Adrenal gland (tissue), 12 donors: ENCODE data around the gene PSME1. TPM values are rescaled to one million over a fixed set of nuclear protein-coding genes. Genes with fewer than 3 reads are reported as not detected.
"Not testable (repeated sequence)": the region's sequence is repeated elsewhere in the genome, so short reads cannot be mapped to it uniquely, and the experiment has no call there.

ENCODE experiments used
- DNase-seq, 7 donors: peaks; one replicate each; pipeline ENCODE4 v3.0.0-alpha.2; 2019 to 2020
- H3K27ac ChIP-seq, 5 donors: fragments of 200-600 bp; sonication (generic) in 4 of 5; 1 replicate in 3 of 5; 2 replicates in 2 of 5; pipeline versions ENCODE4 v1.5.1 to v1.8.0; 2016 to 2020; ENCODE audit warnings: mild to moderate bottlenecking in 1 of 5
- H3K27me3 ChIP-seq: fragments of 200-600 bp; 2 replicates; pipeline ENCODE4 v1.8.0; 2021
- H3K36me3 ChIP-seq, 2 donors: fragments of 200-600 bp; replicated peaks in 1 of 2; 1 replicate in 1 of 2; 2 replicates in 1 of 2; pipeline versions ENCODE4 v1.5.1 to v1.8.0; 2018 to 2022
- H3K4me1 ChIP-seq, 2 donors: fragments of 200-600 bp; replicated peaks in 1 of 2; 1 replicate in 1 of 2; 2 replicates in 1 of 2; pipeline versions ENCODE4 v1.5.1 to v1.8.0; 2018 to 2021
- H3K4me3 ChIP-seq, 4 donors: fragments of 200-600 bp; sonication (generic) in 3 of 4; one replicate each; pipeline ENCODE4 v1.5.1; 2016 to 2018
- H3K9me3 ChIP-seq, 3 donors: fragments of 200-600 bp; sonication (generic) in 1 of 3; replicated peaks in 1 of 3; 1 replicate in 2 of 3; 2 replicates in 1 of 3; pipeline versions ENCODE4 v1.5.1 to v1.8.0; 2016 to 2021
- CTCF ChIP-seq, 6 experiments: fragments of 450-650 bp in 4 of 6; fragments of 200-600 bp in 2 of 6; sonication (generic) in 1 of 6; IDR thresholded peaks; 1 replicate in 5 of 6; 2 replicates in 1 of 6; pipeline versions ENCODE4 v1.5.1 to v1.8.0; 2016 to 2021; ENCODE audit warnings: antibody characterized with exemption in 6 of 6, mild to moderate bottlenecking in 2 of 6, moderate library complexity in 1 of 6
- POLR2A ChIP-seq, 2 donors: fragments of 450-650 bp; IDR thresholded peaks; one replicate each; pipeline ENCODE4 v1.6.1; 2017; ENCODE audit warnings: antibody characterized with exemption in 2 of 2, mild to moderate bottlenecking in 2 of 2, moderate library complexity in 1 of 2
- WGBS, 4 donors: extraction: QIAGEN DNeasy Blood & Tissue Kit in 2 of 4; methylation state at CpG; one replicate each; pipeline versions ENCODE4 v1.1.5 to v1.1.7; 2013 to 2017; 5-methylcytosine and 5-hydroxymethylcytosine counted together
- intact Hi-C, 2 donors: fragments of 100-400 bp; cut with DNase I; formaldehyde crosslinking; loops; one replicate each; pipeline versions ENCODE4 v1.14.1 to v1.15.0; 2022 to 2023
- polyA plus RNA-seq, 3 donors: library from polyadenylated mRNA; stranded (reverse); fragments of 200-250 nt in 2 of 3; fragments of 350-450 nt in 1 of 3; fragmentation: Illumina TruSeq in 1 of 3; extraction: RNeasy Lipid Tissue Mini Kit (QIAGEN cat#74804) in 1 of 3; gene quantifications; one replicate each; pipeline ENCODE4 v1.2.3, GENCODE V29; 2013 to 2014
- total RNA-seq, 9 donors: library from RNA; depleted of rRNA in 4 of 9; stranded (reverse); fragments of >200 nt in 4 of 9; fragments of 120-200 nt in 1 of 9; fragmentation: NEBNext Ultra II Directional in 1 of 9; extraction: Animal tissue kit (Norgen Biotek cat#: 25700) in 1 of 9; gene quantifications; one replicate each; pipeline versions ENCODE4 v1.1.0 to v1.2.4, GENCODE V29; 2013 to 2023
- donor health status: healthy with polysubstance abuse.
- donor health status: Bipolar disorder and iron deficiency.
- donor health status: DM: yes; HTN: yes; CAD: no.
- donor health status: DM: no; HTN: no; CAD: no.
- donor health status: DM: no; HTN: no; CAD: no.
- donor health status: DM: yes; HTN: yes; CAD: no.

Gene PSME1
- total and polyA plus RNA-seq, 12 donors: 205 to 386 (median 283) TPM

DNA sequence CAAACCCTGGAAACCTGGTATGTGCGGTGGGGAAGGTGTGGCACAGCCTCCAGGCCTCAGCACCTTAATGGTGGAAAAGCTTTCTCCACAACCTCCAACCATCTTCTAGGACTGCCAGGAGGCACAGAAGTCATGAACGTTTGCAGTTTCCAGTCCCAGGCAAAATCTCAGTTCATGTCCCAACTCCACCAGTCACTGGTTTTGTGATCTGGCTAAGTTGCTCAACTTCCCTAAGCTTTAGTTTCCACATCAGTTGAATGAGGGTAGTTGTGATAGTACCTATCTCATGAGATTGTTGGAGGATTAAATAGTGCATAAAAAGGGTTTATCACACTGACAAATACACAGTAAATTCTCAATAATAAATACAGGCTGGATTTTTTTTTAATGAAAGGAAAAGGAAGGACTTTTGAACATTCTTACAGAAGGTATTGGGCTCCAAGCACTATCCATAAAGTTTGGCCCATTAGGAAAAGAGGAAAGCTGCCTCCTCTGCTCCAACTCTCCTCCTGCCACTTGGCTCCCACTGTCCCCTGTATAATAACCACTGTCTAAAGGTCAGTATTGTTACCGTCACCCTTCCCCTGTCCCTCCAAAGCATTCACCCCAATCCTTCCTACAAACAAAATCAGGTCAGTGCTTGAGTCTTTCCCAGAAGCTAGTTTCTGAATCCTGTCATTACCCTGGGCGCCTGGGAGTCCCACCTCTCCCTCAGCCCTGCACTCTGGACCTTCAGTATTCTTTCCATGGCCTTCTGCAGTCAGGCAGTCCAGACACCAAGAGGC is 35.6 kb upstream of the PSME1 start:
- TF ChIP-seq CTCF (IDR thresholded peaks at IDR 0.05): no peak
- TF ChIP-seq POLR2A (IDR thresholded peaks at IDR 0.05): no peak
- Histone ChIP-seq H3K4me1 (peaks cover 0 to 5% of the 10 kb centered on the region in 2 donors), H3K36me3 (peaks cover 0 to 11% of the 10 kb centered on the region in 2 donors), H3K9me3 (no peaks in the 10 kb centered on the region), H3K27me3 (no peaks in the 10 kb centered on the region), H3K27ac (no peak overlapping the region), H3K4me3 (no peak overlapping the region)
- intact Hi-C loops: no loop called here
- WGBS, 4 donors: 80 to 90% (median 84%) methylated on average over 4 of the region's 4 CpGs
- no peak for DNase-seq

- TF ChIP-seq CTCF (IDR thresholded peaks at IDR 0.05) (no peak), POLR2A (IDR thresholded peaks at IDR 0.05) (no peak)
- WGBS, 4 donors: 89 to 100% (median 93%) methylated on average over 3 of the region's 3 CpGs
These were observed 35.0 kb upstream of the PSME1 start for GRCh38 chr14:24100982-24101494.

GRCh38 chr14:24102357-24103048 is 33.5 kb upstream of the PSME1 start:
- H3K27ac ChIP-seq: no peak overlapping the region
- no peaks in the 10 kb centered on the region for H3K9me3 ChIP-seq
- H3K4me3 ChIP-seq: no peak overlapping the region
- TF ChIP-seq CTCF (IDR thresholded peaks at IDR 0.05) (no peak), POLR2A (IDR thresholded peaks at IDR 0.05) (no peak)
- DNase-seq: no peak
- no peaks in the 10 kb centered on the region for H3K27me3 ChIP-seq
- H3K36me3 ChIP-seq: peaks cover 0 to 11% of the 10 kb centered on the region in 2 donors
- intact Hi-C loops: no loop called here
- peaks cover 0 to 8% of the 10 kb centered on the region in 2 donors for H3K4me1 ChIP-seq
- 85 to 92% (median 89%) methylated on average over 4 to 7 of the region's 7 CpGs for WGBS, 4 donors

More at GRCh38 chr14:24100982-24101494, 35.0 kb upstream of the PSME1 start:
- no peak for DNase-seq
- intact Hi-C loops: no loop called here
- H3K27me3 ChIP-seq: no peaks in the 10 kb centered on the region
- no peak overlapping the region for H3K4me3 ChIP-seq
- H3K27ac ChIP-seq: no peak overlapping the region
- no peaks in the 10 kb centered on the region for H3K9me3 ChIP-seq
- peaks cover 0 to 11% of the 10 kb centered on the region in 2 donors for H3K36me3 ChIP-seq
- H3K4me1 ChIP-seq: no peaks in the 10 kb centered on the region

DNA sequence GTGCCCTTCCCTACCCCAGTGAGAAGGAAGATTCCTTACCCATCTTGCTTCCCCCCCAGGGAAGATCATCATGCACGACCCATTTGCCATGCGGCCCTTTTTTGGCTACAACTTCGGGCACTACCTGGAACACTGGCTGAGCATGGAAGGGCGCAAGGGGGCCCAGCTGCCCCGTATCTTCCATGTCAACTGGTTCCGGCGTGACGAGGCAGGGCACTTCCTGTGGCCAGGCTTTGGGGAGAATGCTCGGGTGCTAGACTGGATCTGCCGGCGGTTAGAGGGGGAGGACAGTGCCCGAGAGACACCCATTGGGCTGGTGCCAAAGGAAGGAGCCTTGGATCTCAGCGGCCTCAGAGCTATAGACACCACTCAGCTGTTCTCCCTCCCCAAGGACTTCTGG is 32.5 kb upstream of the PSME1 start:
- intact Hi-C loops: no loop called here
- WGBS, 4 donors: 84 to 92% (median 86%) methylated on average over 7 to 13 of the region's 13 CpGs
- Histone ChIP-seq H3K27me3 (no peaks in the 10 kb centered on the region), H3K9me3 (no peaks in the 10 kb centered on the region), H3K4me1 (peaks cover 0 to 12% of the 10 kb centered on the region in 2 donors), H3K4me3 (no peak overlapping the region), H3K36me3 (peaks cover 0 to 4% of the 10 kb centered on the region in 2 donors), H3K27ac (no peak overlapping the region)
- no peak for DNase-seq
- no peak for TF ChIP-seq CTCF (IDR thresholded peaks at IDR 0.05)
- TF ChIP-seq POLR2A (IDR thresholded peaks at IDR 0.05): no peak

- intact Hi-C loops, H3K4me3 ChIP-seq, H3K27me3 ChIP-seq, DNase-seq, H3K36me3 ChIP-seq, H3K27ac ChIP-seq, H3K9me3 ChIP-seq: not testable (repeated sequence)
- 93 to 96% (median 95%) methylated on average over 8 of the region's 8 CpGs for WGBS, 4 donors
- H3K4me1 ChIP-seq: peaks cover 0 to 20% of the 10 kb centered on the region in 2 donors
These were observed 30.3 kb upstream of the PSME1 start for GRCh38 chr14:24105609-24106239.
